Endothelial cell of umbilical vein (primary cell): Measurements from ENCODE around the gene C17orf78.

Experiments used
- CTCF ChIP-seq, 2 donors: IDR thresholded peaks; 1 replicate in 1 of 2; 2 replicates in 1 of 2; pipeline ENCODE4 v1.5.1; 2011; ENCODE audit warnings: low read length in 2 of 2, mild to moderate bottlenecking in 2 of 2, moderate library complexity in 2 of 2, control low read depth in 1 of 2, inconsistent platforms in 1 of 2, low read depth in 1 of 2; ENCODE audit not compliant: insufficient read depth in 1 of 2; ENCODE audit errors: extremely low read depth in 1 of 2
- EZH2 ChIP-seq: IDR thresholded peaks from 2 replicates; pipeline ENCODE4 v1.6.1; 2012; ENCODE audit warnings: borderline replicate concordance, low read depth, mild to moderate bottlenecking, moderate library complexity, low read length, inconsistent platforms; ENCODE audit not compliant: severe bottlenecking
- POLR2A ChIP-seq: IDR thresholded peaks from 2 replicates; pipeline ENCODE4 v1.6.1; 2012; ENCODE audit warnings: low read depth, mild to moderate bottlenecking, control low read depth, low read length
- POLR2AphosphoS5 ChIP-seq: IDR thresholded peaks from 2 replicates; pipeline ENCODE4 v1.6.1; 2012; ENCODE audit warnings: low read depth, mild to moderate bottlenecking, control low read depth, low read length, moderate library complexity; ENCODE audit not compliant: insufficient read depth

- TF ChIP-seq CTCF (IDR thresholded peaks at IDR 0.05; ENCODE audit: extremely low read depth in 1 of 2, insufficient read depth in 1 of 2, low read depth in 1 of 2, low read length in 2 of 2) (no peak), POLR2A (no peak), POLR2AphosphoS5 (no peak), EZH2 (no peak)
Measured at GRCh38 chr17:37430051-37430627, 54.4 kb downstream of the C17orf78 start.
